ENCODE results near the gene SCAF1. TPM values are rescaled to one million over a fixed set of nuclear protein-coding genes. Genes with fewer than 3 reads are reported as not detected.
"Not testable (repeated sequence)": the region's sequence is repeated elsewhere in the genome, so short reads cannot be mapped to it uniquely, and the experiment has no call there.

SCAF1 gene
- total and polyA plus RNA-seq, 8 donors = 24.7 to 63.8 (median 34.9) TPM

DNA sequence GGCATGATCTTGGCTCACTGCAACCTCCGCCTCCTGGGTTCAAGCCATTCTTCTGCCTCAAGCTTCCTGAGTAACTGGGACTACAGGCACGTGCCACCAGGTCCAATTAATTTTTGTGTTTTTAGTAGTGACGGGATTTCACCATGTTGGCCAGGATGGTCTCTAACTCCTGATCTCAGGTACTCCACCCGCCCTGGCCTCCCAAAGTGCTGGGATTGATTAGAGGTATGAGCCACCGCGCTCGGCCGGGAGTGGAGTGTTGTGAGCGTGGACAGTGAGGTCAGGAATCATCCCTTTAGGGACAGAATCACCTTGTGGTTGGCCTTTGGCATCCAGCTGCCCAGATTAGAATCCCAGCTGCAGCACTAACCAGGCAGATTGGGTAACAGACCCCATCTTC is 12.3 kb upstream of the SCAF1 start:
- no peak overlapping the region for H3K27ac ChIP-seq
- peaks cover 0 to 34% of the 10 kb centered on the region in 2 donors for H3K36me3 ChIP-seq
- no peak for ATAC-seq
- TF ChIP-seq CTCF (IDR thresholded peaks at IDR 0.05) = no peak
- intact Hi-C loops (cut with DNase I) = no loop called here
- no peak for DNase-seq
- no peak overlapping the region for H3K4me3 ChIP-seq
- peaks cover 0 to 16% of the 10 kb centered on the region in 2 donors for H3K4me1 ChIP-seq
- no peaks in the 10 kb centered on the region for H3K9me3 ChIP-seq
- H3K27me3 ChIP-seq = no peaks in the 10 kb centered on the region

- no peak for TF ChIP-seq CTCF (IDR thresholded peaks at IDR 0.05)
- H3K4me3 ChIP-seq = no peak overlapping the region
- H3K36me3 ChIP-seq = peaks cover 0 to 19% of the 10 kb centered on the region in 2 donors
- ATAC-seq = no peak
- peak overlapping the region in 1 of 2 donors; percentile 18 for H3K27ac ChIP-seq
- peaks cover 5 to 29% of the 10 kb centered on the region in 2 donors for H3K4me1 ChIP-seq
- H3K9me3 ChIP-seq = no peaks in the 10 kb centered on the region
- DNase-seq = no peak
- intact Hi-C loops (cut with DNase I) = no loop called here
- H3K27me3 ChIP-seq = no peaks in the 10 kb centered on the region
Measured at GRCh38 chr19:49631014-49631588, 10.9 kb upstream of the SCAF1 start.

DNA sequence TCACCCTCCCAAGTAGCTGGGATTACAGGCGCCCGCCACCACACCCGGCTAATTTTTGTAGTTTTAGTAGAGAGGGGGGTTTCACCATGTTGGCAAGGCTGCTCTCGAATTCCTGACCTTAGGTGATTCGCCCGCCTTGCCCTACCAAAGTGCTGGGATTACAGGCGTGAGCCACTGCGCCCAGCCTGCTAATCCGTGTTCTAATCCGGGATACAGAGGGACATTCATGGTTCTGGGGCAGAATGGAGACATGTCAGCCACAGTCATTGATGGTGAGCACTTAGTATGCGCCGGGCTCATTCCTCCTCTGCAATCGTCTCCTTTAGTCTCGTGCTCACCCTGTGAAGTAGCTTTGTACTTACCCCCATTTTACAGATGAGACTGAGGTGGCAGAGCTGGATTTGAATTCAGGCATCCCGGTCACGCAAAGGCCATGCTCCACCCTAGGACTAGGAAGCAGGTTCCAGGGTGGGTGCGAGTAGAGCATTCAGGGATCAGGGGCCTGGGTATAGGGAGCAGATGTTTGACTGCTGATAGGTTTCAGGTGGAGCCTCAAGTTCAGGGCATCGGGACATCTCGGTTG is 10.3 kb upstream of the SCAF1 start:
- TF ChIP-seq CTCF (IDR thresholded peaks at IDR 0.05) = no peak
- H3K4me1 ChIP-seq = peaks cover 5 to 35% of the 10 kb centered on the region in 2 donors

DNA sequence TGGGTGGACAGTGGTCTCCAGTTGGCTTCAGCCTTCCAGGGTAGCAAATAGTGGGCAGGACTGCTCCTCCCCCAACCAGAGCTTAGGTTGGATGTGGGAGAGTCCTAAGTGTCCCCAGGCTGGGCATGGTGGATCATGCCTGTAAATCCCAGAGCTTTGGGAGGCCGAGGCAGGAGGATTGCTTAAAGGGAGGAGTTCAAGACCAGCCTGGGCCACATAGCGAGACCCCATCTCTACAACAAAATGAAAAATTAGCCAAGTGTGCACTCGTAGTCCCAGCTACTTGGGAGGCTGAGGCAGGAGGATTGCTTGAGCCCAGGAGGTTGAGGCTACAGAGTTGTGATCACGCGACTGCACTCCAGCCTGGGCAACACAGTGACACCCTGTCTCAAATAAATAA is 9.4 kb upstream of the SCAF1 start:
- Histone ChIP-seq H3K36me3 (peaks cover 0 to 9% of the 10 kb centered on the region in 2 donors), H3K9me3 (no peaks in the 10 kb centered on the region), H3K4me3 (no peak overlapping the region), H3K27ac (no peak overlapping the region), H3K4me1 (peaks cover 5 to 43% of the 10 kb centered on the region in 2 donors), H3K27me3 (no peaks in the 10 kb centered on the region)
- no peak for TF ChIP-seq CTCF (IDR thresholded peaks at IDR 0.05)
- intact Hi-C loops (cut with DNase I) = no loop called here
- DNase-seq (no peak), ATAC-seq (no peak)

More for the DNA sequence above, 10.3 kb upstream of the SCAF1 start:
- Histone ChIP-seq H3K9me3 (no peaks in the 10 kb centered on the region), H3K27ac (peak overlapping the region in 1 of 2 donors; percentile 18), H3K27me3 (no peaks in the 10 kb centered on the region), H3K4me3 (no peak overlapping the region), H3K36me3 (peaks cover 0 to 16% of the 10 kb centered on the region in 2 donors)
- no peak for DNase-seq
- intact Hi-C loops (cut with DNase I) = no loop called here
- no peak for ATAC-seq

GRCh38 chr19:49633273-49633672 is 8.7 kb upstream of the SCAF1 start:
- ATAC-seq; H3K27me3 ChIP-seq; H3K27ac ChIP-seq; H3K9me3 ChIP-seq; H3K4me3 ChIP-seq; DNase-seq; intact Hi-C loops (cut with DNase I); H3K36me3 ChIP-seq: not testable (repeated sequence)
- H3K4me1 ChIP-seq = peaks cover 6 to 50% of the 10 kb centered on the region in 2 donors

Data from left lung (tissue), 10 donors.